Measurements from ENCODE around the gene SFN.

DNA sequence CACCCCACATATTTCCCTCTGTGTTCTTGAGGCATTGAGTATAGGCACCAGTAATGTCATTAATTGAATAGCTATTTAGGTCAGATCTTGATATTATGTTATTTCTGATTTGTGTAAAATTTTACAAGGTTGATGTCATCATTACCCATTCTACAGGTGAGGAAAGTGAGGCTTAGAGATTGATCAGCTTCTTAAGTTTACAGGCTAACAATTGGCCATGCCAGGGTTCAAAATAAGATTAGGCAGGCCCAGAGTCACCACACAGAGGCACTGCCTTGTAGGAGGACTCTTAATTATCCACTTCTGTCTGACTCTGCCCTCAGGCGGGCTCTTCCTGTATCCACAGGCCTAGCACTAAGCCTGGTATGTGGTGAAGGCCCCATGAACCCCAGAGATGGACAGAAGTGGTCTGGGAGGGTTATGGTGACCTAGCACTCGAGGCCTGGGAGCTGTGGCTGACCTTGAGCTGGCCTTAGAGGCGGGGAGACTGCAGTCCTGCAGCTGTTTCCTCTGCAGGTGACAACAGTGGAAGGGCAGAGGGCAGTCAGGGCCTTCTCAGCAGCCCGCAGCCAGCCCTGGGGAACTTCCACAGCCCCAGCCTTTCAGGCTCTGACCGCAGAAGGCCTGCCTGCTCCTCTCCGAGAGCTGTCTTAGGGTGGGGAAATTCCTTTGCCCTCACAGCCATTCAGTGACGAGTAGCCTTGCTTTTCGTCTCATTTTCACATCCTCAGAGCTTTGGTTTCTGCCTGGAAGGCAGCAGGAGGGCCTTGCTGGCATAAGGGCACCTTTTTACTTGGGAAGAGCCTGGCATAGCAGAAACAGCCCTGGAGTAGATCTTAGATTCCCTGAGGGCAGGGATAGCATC, 24.2 kb upstream of the SFN start:
- TF ChIP-seq, protein P1, sequence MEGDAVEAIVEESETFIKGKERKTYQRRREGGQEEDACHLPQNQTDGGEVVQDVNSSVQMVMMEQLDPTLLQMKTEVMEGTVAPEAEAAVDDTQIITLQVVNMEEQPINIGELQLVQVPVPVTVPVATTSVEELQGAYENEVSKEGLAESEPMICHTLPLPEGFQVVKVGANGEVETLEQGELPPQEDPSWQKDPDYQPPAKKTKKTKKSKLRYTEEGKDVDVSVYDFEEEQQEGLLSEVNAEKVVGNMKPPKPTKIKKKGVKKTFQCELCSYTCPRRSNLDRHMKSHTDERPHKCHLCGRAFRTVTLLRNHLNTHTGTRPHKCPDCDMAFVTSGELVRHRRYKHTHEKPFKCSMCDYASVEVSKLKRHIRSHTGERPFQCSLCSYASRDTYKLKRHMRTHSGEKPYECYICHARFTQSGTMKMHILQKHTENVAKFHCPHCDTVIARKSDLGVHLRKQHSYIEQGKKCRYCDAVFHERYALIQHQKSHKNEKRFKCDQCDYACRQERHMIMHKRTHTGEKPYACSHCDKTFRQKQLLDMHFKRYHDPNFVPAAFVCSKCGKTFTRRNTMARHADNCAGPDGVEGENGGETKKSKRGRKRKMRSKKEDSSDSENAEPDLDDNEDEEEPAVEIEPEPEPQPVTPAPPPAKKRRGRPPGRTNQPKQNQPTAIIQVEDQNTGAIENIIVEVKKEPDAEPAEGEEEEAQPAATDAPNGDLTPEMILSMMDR (IDR thresholded peaks at IDR 0.05; ENCODE audit: low read depth, low read length), result peak; percentile 28; the same call in 1 of the 2 replicates
- TF ChIP-seq EZH2phosphoT487 (IDR thresholded peaks at IDR 0.05; ENCODE audit: low read depth), result no peak

All from OCI-LY3 (cell line).